HepG2 (cell line): ENCODE results near the gene DPCD. TPM values are rescaled to one million over a fixed set of nuclear protein-coding genes. Genes with fewer than 3 reads are reported as not detected.

ENCODE experiments used
- ATAC-seq: fragments of 200-7000 bp; cut with Tn5 transposase; 3 replicates; pipeline ENCODE4 v1.9.1; 2020; ENCODE audit warnings: mild to moderate bottlenecking, moderate library complexity
- BruUV-seq: library from RNA; stranded (reverse); fragments of 400-500 nt; replicated peaks from 2 replicates; lab custom pipeline; 2021; lab: Mats Ljungman, UMichigan
- CTCF ChIA-PET: fragments of 300-600 bp; formaldehyde crosslinking; extraction: SDS; loops from one replicate; lab custom pipeline; 2021; ENCODE audit warnings: low total read pairs, inconsistent platforms, low intra/inter-chr PET ratio; lab: Yijun Ruan, JAX
- POLR2A ChIA-PET: fragments of 350-600 bp; sonication (Branson Sonifier 250); formaldehyde crosslinking; loops from one replicate; lab custom pipeline; 2020; ENCODE audit warnings: antibody characterized with exemption, inconsistent platforms; lab: Yijun Ruan, JAX
- DNase-seq: peaks from one replicate; pipeline ENCODE4 v3.0.0-alpha.2; 2015; ENCODE audit warnings: low spot score
- FAIRE-seq: peaks from 3 replicates; lab custom pipeline; 2011; peaks lifted over from hg19 to GRCh38; lab: Jason Lieb, UNC
- H2AFZ ChIP-seq: one replicate; pipeline ENCODE4 v1.6.1; 2011; ENCODE audit warnings: low read length, inconsistent platforms
- H3K27ac ChIP-seq: fragments of 300-600 bp; 3 replicates; pipeline ENCODE4 v1.8.0; 2011; ENCODE audit warnings: mixed run types, mild to moderate bottlenecking, mixed read lengths, low read length, inconsistent platforms; ENCODE audit not compliant: insufficient read depth; ENCODE audit errors: extremely low read length
- H3K27me3 ChIP-seq, 2 experiments: fragments of 200-600 bp in 1 of 2; 2 replicates in 1 of 2; 3 replicates in 1 of 2; pipeline versions ENCODE4 v1.6.0 to v1.8.0; 2011; ENCODE audit warnings: low read length in 2 of 2, mild to moderate bottlenecking in 2 of 2, moderate library complexity in 2 of 2, inconsistent platforms in 1 of 2; ENCODE audit not compliant: insufficient read depth in 2 of 2, control insufficient read depth in 1 of 2
- H3K36me3 ChIP-seq, 2 experiments: fragments of 200-600 bp in 1 of 2; replicated peaks in 1 of 2; 2 replicates in 1 of 2; 3 replicates in 1 of 2; pipeline versions ENCODE4 v1.5.1 to v1.8.0; 2011; ENCODE audit warnings: low read length in 2 of 2, inconsistent platforms in 1 of 2; ENCODE audit not compliant: insufficient read depth in 2 of 2, control insufficient read depth in 1 of 2
- H3K4me1 ChIP-seq: 2 replicates; pipeline ENCODE4 v1.5.1; 2012; ENCODE audit warnings: low read length, inconsistent platforms; ENCODE audit not compliant: insufficient read depth
- H3K4me2 ChIP-seq: 2 replicates; pipeline ENCODE4 v1.6.0; 2011; ENCODE audit warnings: low read depth, low read length, inconsistent platforms
- H3K4me3 ChIP-seq, 3 experiments: fragments of 200-600 bp in 1 of 3; sonication (generic), shearing (Covaris generic) in 1 of 3; replicated peaks in 1 of 3; 2 replicates each; pipeline ENCODE4 v1.5.1; 2011 to 2016; ENCODE audit warnings: low read length in 3 of 3, inconsistent platforms in 2 of 3, low read depth in 2 of 3, mild to moderate bottlenecking in 2 of 3, control low read depth in 1 of 3, mixed read lengths in 1 of 3; ENCODE audit not compliant: insufficient read depth in 1 of 3
- H3K79me2 ChIP-seq: one replicate; pipeline ENCODE4 v1.6.1; 2011; ENCODE audit warnings: low read length, inconsistent platforms; ENCODE audit not compliant: insufficient read depth
- H3K9ac ChIP-seq: 2 replicates; pipeline ENCODE4 v1.6.0; 2011; ENCODE audit warnings: mild to moderate bottlenecking, low read depth, low read length, inconsistent platforms; ENCODE audit not compliant: insufficient read depth
- H3K9me3 ChIP-seq: 2 replicates; pipeline ENCODE4 v1.5.1; 2012; ENCODE audit warnings: mild to moderate bottlenecking, low read length
- H4K20me1 ChIP-seq: 2 replicates; pipeline ENCODE4 v1.6.0; 2011; ENCODE audit warnings: inconsistent platforms, mild to moderate bottlenecking, low read length, moderate library complexity; ENCODE audit not compliant: insufficient read depth
- ATRX ChIP-seq: sonication (generic); formaldehyde crosslinking; IDR thresholded peaks from 2 replicates; pipeline ENCODE4 v1.4.0; 2020; ENCODE audit warnings: missing genetic modification reagents, borderline replicate concordance
- DR1 ChIP-seq: sonication (generic); formaldehyde crosslinking; IDR thresholded peaks from 2 replicates; pipeline ENCODE4 v1.8.0; 2021; ENCODE audit warnings: mild to moderate bottlenecking, missing genetic modification reagents, inconsistent platforms
- FOXC1 ChIP-seq: sonication (generic); formaldehyde crosslinking; IDR thresholded peaks from 2 replicates; pipeline ENCODE4 v1.8.0; 2022; ENCODE audit warnings: mild to moderate bottlenecking, missing genetic modification reagents, borderline replicate concordance
- GZF1 ChIP-seq: sonication (generic); formaldehyde crosslinking; IDR thresholded peaks from 2 replicates; pipeline ENCODE4 v1.5.1; 2020; ENCODE audit warnings: mild to moderate bottlenecking, missing genetic modification reagents
- HNRNPLL ChIP-seq: fragments of 200-400 bp; formaldehyde crosslinking; IDR thresholded peaks from 2 replicates; pipeline ENCODE4 v1.6.1; 2017; ENCODE audit warnings: mild to moderate bottlenecking, low read depth, low read length; ENCODE audit not compliant: poor library complexity, severe bottlenecking
- KLF6 ChIP-seq: IDR thresholded peaks from 2 replicates; pipeline ENCODE4 v1.8.0; 2016; ENCODE audit warnings: missing biosample characterization, missing genetic modification reagents
- PATZ1 ChIP-seq: sonication (generic); formaldehyde crosslinking; IDR thresholded peaks from 2 replicates; pipeline ENCODE4 v1.4.0; 2020; ENCODE audit warnings: missing genetic modification reagents
- SIX4 ChIP-seq: sonication (generic); formaldehyde crosslinking; IDR thresholded peaks from 2 replicates; pipeline ENCODE4 v1.4.0; 2020; ENCODE audit warnings: missing genetic modification reagents
- TAF1 ChIP-seq: sonication (generic); formaldehyde crosslinking; IDR thresholded peaks from 2 replicates; pipeline ENCODE4 v1.4.0; 2020; ENCODE audit warnings: missing genetic modification reagents
- THAP9 ChIP-seq: sonication (generic); formaldehyde crosslinking; IDR thresholded peaks from 2 replicates; pipeline ENCODE4; 2020; ENCODE audit warnings: missing genetic modification reagents, mild to moderate bottlenecking, borderline replicate concordance
- ZHX1 ChIP-seq: sonication (generic); formaldehyde crosslinking; IDR thresholded peaks from 2 replicates; pipeline ENCODE4 v1.8.1; 2022; ENCODE audit warnings: low read depth, mild to moderate bottlenecking, missing genetic modification reagents
- ZKSCAN1 ChIP-seq: fragments of 150-350 bp; IDR thresholded peaks from 2 replicates; pipeline ENCODE4 v1.6.1; 2014; ENCODE audit warnings: low read length
- ZNF567 ChIP-seq: sonication (generic); formaldehyde crosslinking; IDR thresholded peaks from 2 replicates; pipeline ENCODE4 v1.8.1; 2023; ENCODE audit warnings: mild to moderate bottlenecking, missing genetic modification reagents, borderline replicate concordance
- ZNF75D ChIP-seq: sonication (generic); formaldehyde crosslinking; IDR thresholded peaks from 2 replicates; pipeline ENCODE4 v1.8.1; 2023; ENCODE audit warnings: missing genetic modification reagents, mild to moderate bottlenecking, borderline replicate concordance
- ZNF841 ChIP-seq: sonication (generic); formaldehyde crosslinking; IDR thresholded peaks from 2 replicates; pipeline ENCODE4 v1.8.1; 2023; ENCODE audit warnings: missing genetic modification reagents, borderline replicate concordance
- WGBS: methylation state at CpG from one replicate; pipeline ENCODE4 v1.1.6; 2017; ENCODE audit warnings: low lambda C conversion rate; 5-methylcytosine and 5-hydroxymethylcytosine counted together
- in situ Hi-C: cut with HindIII; loops from 2 replicates; pipeline ENCODE4 v1.10.0; 2017; ENCODE audit warnings: low pct_unique_long_range_greater_than_20kb; ENCODE audit not compliant: extremely low pct_ligation_motif_present
- intact Hi-C: fragments of 100-400 bp; cut with micrococcal nuclease; formaldehyde crosslinking; loops from one replicate; pipeline ENCODE4 v1.10.0; 2022; ENCODE audit not compliant: unreplicated experiment
- polyA plus RNA-seq, 8 experiments: library from polyadenylated mRNA; depleted of rRNA in 3 of 8; stranded (reverse) in 7 of 8; unstranded in 1 of 8; fragments of >200 nt; fragmentation: Illumina TruSeq in 4 of 8; extraction: Trizol in 4 of 8; gene quantifications; 2 replicates each; pipeline versions ENCODE4 v1.2.1 to v1.2.3, GENCODE V29; 2011 to 2016; ENCODE audit warnings: low read depth in 4 of 8, missing spikeins in 1 of 8, mixed read lengths in 1 of 8; ENCODE audit not compliant: insufficient read depth in 1 of 8
- total RNA-seq, 5 experiments: library from RNA; depleted of rRNA; stranded (reverse); fragments of >200 nt; fragmentation: Illumina TruSeq; extraction: Trizol; gene quantifications; 2 replicates each; pipeline ENCODE4 v1.2.3, GENCODE V29; 2016; ENCODE audit warnings: low read depth in 1 of 5

Gene DPCD
- total and polyA plus RNA-seq, 2 of the 13 experiments (the other 11 are each of a cell fraction or from before 2014, with no cell fraction given), result 25.2 to 27.0 TPM

GRCh38 chr10:101569622-101570427 is 18.3 kb upstream of the DPCD start:
- no peaks in the 10 kb centered on the region for H4K20me1 ChIP-seq
- CTCF ChIA-PET, result interaction anchor here (0.6 to 1.7 kb wide), 4 partner anchors 103 to 356 kb away, joined by 3 to 8 read pairs (median 6); no protein-coding TSS in a partner anchor
- H2AFZ ChIP-seq, result no peak overlapping the region
- in situ Hi-C loops, result loop anchor here (5.0 kb wide), 2 partner anchors 278 to 358 kb away; no protein-coding TSS in a partner anchor
- peak overlapping the region; percentile 100 for H3K4me2 ChIP-seq
- WGBS, result 11% methylated on average over 26 of the region's 56 CpGs
- POLR2A ChIA-PET, result interaction anchor here (2.3 kb wide), 1 partner anchor 18 kb away, joined by 10 read pairs; the partner anchor contains the start of genes DPCD and POLL
- peak overlapping the region; percentile 49; the same call in 1 of the 2 replicates for H3K9ac ChIP-seq
- H3K4me3 ChIP-seq, result peak overlapping the region; percentile 68 to 85 (median 68)
- H3K79me2 ChIP-seq, result no peaks in the 10 kb centered on the region
- no peak overlapping the region for H3K27ac ChIP-seq
- BruUV-seq, result no TSS peak
- H3K9me3 ChIP-seq, result no peaks in the 10 kb centered on the region
- FAIRE-seq, result no peak
- H3K4me1 ChIP-seq, result peaks cover 46% of the 10 kb centered on the region
- DNase-seq, result peak; percentile 20
- H3K27me3 ChIP-seq, result peaks cover 0 to 49% of the 10 kb centered on the region in 2 experiments; a peak in 4 of 5 replicates
- no peaks in the 10 kb centered on the region for H3K36me3 ChIP-seq
- ATAC-seq, result peak; percentile 78
- intact Hi-C loops, result loop anchor here (1.0 to 5.0 kb wide), 3 partner anchors 34 to 357 kb away; no protein-coding TSS in a partner anchor
- TF ChIP-seq ZKSCAN1 (no peak), TAF1 (no peak), HNRNPLL (peak; percentile 30), ATRX (CRISPR knock-in tag) (no peak), ZNF567 (CRISPR knock-in tag) (no peak), GZF1 (CRISPR knock-in tag) (no peak), FOXC1 (CRISPR knock-in tag) (peak; percentile 12; the same call in 1 of the 2 replicates), DR1 (CRISPR knock-in tag) (no peak), SIX4 (no peak), THAP9 (CRISPR knock-in tag) (no peak), ZNF75D (no peak), ZHX1 (CRISPR knock-in tag) (no peak), ZNF841 (CRISPR knock-in tag) (no peak), PATZ1 (CRISPR knock-in tag) (peak; percentile 60; the same call in 1 of the 2 replicates), KLF6 (CRISPR knock-in tag) (no peak)
